ENCODE data around the gene GIMAP7. TPM values are rescaled to one million over a fixed set of nuclear protein-coding genes. Genes with fewer than 3 reads are reported as not detected.

Gene GIMAP7
- 10 to 100 TPM; 15.8 to 22.0 (median 19.9) TPM for total RNA-seq

DNA sequence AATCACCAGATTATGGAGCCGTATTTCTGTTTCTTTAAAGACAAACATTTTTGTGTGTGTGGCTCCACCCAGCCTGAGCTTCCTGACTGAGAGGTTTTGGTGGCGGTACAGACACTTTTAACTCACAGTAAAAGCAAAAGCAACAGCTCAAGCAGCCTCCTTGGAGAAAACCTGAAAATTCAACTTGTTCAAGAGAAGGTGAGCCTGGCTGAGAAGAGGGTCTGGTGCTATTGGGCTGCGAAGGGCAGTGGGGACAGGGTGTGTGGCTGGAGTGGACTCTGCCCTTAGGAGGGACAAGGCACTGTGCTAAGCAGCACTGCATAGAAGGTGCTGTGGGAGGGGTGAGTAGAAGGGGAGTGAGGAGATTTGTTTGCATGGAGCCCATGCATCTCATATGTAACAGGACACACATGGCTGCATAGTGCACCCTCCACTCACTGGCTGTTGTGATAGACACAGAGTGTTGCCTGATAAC lies at the start of gene GIMAP7:
TSS of gene GIMAP7 (plus strand) at position 125 of the 475 bp plus-strand sequence. CDS start 5,103 bp downstream, outside the sequence.
- DNase-seq (ENCODE audit: extremely low spot score): no peak
- TF ChIP-seq, protein P1, sequence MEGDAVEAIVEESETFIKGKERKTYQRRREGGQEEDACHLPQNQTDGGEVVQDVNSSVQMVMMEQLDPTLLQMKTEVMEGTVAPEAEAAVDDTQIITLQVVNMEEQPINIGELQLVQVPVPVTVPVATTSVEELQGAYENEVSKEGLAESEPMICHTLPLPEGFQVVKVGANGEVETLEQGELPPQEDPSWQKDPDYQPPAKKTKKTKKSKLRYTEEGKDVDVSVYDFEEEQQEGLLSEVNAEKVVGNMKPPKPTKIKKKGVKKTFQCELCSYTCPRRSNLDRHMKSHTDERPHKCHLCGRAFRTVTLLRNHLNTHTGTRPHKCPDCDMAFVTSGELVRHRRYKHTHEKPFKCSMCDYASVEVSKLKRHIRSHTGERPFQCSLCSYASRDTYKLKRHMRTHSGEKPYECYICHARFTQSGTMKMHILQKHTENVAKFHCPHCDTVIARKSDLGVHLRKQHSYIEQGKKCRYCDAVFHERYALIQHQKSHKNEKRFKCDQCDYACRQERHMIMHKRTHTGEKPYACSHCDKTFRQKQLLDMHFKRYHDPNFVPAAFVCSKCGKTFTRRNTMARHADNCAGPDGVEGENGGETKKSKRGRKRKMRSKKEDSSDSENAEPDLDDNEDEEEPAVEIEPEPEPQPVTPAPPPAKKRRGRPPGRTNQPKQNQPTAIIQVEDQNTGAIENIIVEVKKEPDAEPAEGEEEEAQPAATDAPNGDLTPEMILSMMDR (IDR thresholded peaks at IDR 0.05): no peak
- TF ChIP-seq POLR2AphosphoS5 (IDR thresholded peaks at IDR 0.05): peak; percentile 43 to 66
- intact Hi-C loops (cut with DNase I): no loop called here
- Histone ChIP-seq H3K27ac (replicated peaks in 1 of 4) (peak within 1 kb of the TSS; percentile 44 to 73 (median 60)), H3K36me3 (no peaks in the 10 kb centered on the region), H3K9me3 (no peaks in the 10 kb centered on the region), H3K4me1 (no peaks in the 10 kb centered on the region), H3K4me3 (peak within 1 kb of the TSS; percentile 44 to 58 (median 48)), H3K27me3 (no peaks in the 10 kb centered on the region)
- 60% methylated on average over 3 of the region's 3 CpGs for WGBS

DNA sequence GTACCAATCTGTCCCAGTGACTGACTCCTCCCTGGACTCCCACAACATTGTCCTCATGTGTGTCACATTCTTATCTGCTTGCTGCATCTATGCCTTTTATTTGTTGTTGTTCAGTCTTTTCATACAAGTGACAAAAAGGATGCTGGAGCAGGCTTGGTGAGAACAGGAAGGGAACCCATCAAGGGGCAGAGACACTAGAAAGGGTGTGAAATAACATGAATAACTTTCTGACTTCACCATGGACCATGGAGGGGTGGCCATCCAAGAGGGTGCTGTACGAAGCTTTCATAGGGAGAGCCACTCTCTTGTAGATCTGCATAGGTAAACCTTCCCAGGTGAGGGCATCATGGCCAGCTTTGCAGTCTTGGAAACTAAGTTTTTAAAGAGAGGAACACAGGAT lies 49.7 kb upstream of the GIMAP7 start:
- Histone ChIP-seq H3K4me3 (no peak overlapping the region), H3K4me1 (peaks cover 0 to 9% (median 0%) of the 10 kb centered on the region in 4 donors), H3K9me3 (peaks cover 0 to 38% (median 33%) of the 10 kb centered on the region in 4 donors), H3K27me3 (peaks cover 0 to 5% (median 0%) of the 10 kb centered on the region in 4 donors), H3K27ac (replicated peaks in 1 of 4) (no peak overlapping the region), H3K36me3 (peaks cover 0 to 41% (median 0%) of the 10 kb centered on the region in 4 donors)
- peak; percentile 64 for DNase-seq (ENCODE audit: extremely low spot score)
- intact Hi-C loops (cut with DNase I): no loop called here
- WGBS: 64% methylated on average over 1 of the region's 1 CpG
- no peak for TF ChIP-seq EP300 (IDR thresholded peaks at IDR 0.05)

DNA sequence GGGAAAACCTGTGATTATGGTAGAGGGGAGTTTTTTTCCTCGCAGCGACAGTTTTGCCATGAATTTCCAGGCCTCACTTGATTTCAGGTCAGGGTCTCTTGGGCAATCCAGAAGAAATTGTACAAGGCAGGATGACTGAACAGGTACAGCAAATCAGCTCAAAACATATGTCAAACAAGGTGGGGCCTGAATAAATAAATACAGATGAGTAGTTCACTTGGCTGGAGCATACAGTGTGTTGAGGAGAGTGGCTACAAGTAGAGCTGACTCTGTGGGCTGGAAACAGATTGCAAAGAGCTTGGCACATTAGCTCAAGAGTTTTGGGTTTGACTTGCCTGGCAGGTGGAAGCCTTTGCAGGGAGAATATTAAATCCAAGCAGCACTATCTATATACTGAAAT lies 49.3 kb upstream of the GIMAP7 start:
- WGBS: 74% methylated on average over 2 of the region's 2 CpGs
- H3K27ac ChIP-seq (replicated peaks in 1 of 4): no peak overlapping the region
- no peak overlapping the region for H3K4me3 ChIP-seq
- peaks cover 0 to 36% (median 32%) of the 10 kb centered on the region in 4 donors for H3K9me3 ChIP-seq
- peaks cover 0 to 5% (median 0%) of the 10 kb centered on the region in 4 donors for H3K27me3 ChIP-seq
- intact Hi-C loops (cut with DNase I): no loop called here
- TF ChIP-seq, protein P1 (IDR thresholded peaks at IDR 0.05): no peak
- peak; percentile 26 for DNase-seq (ENCODE audit: extremely low spot score)
- H3K36me3 ChIP-seq: peaks cover 0 to 37% (median 0%) of the 10 kb centered on the region in 4 donors
- H3K4me1 ChIP-seq: peaks cover 0 to 9% (median 0%) of the 10 kb centered on the region in 4 donors

DNA sequence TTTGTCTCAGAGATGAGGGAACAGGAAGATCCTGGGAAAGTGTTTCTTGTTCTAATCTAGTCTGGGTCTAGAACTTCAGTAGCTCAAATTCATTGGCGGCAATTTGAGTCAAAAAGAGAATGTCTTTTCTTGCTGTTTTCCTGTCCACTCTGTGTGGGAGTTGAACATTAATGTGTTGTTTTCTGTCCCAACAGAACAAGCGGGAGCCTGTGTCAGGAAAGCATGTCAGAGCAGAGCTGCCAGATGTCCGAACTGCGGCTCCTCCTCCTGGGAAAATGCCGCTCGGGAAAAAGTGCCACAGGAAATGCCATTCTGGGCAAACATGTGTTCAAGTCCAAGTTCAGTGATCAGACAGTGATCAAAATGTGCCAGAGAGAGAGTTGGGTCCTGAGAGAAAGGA lies 48.2 kb upstream of the GIMAP7 start:
- whole genome bisulfite sequencing: 74% methylated on average over 6 of the region's 6 CpGs
- H3K27ac ChIP-seq (replicated peaks in 1 of 4): peak overlapping the region in 2 of 4 donors; percentile 19 to 39
- TF ChIP-seq EP300 (IDR thresholded peaks at IDR 0.05): no peak
- intact Hi-C loops (cut with DNase I): no loop called here
- H3K36me3 ChIP-seq: peaks cover 0 to 36% (median 2%) of the 10 kb centered on the region in 4 donors
- no peak for DNase-seq (ENCODE audit: extremely low spot score)
- peaks cover 0 to 9% (median 0%) of the 10 kb centered on the region in 4 donors for H3K4me1 ChIP-seq
- peaks cover 0 to 25% (median 21%) of the 10 kb centered on the region in 4 donors for H3K9me3 ChIP-seq
- peak overlapping the region; percentile 19 to 46 (median 35) for H3K4me3 ChIP-seq
- H3K27me3 ChIP-seq: peaks cover 0 to 5% (median 0%) of the 10 kb centered on the region in 4 donors

DNA sequence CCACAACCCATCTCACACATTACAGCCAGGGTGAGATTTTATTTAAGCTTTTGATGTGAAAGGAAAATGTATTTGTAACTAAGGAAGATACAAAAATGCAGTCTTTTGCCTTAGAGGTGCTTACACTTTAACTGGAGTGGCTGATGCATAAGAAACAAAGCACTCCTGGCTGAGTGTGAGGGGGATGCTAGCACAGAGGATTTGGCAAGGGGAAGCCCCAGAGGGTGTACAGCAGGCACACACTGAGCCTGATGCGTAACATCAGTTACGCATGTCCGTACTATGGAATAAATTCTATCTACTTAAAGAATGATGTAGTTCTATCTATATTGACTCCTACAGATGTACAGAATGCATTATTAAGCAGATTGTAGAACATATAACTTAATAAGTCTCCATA lies 46.4 kb upstream of the GIMAP7 start:
- intact Hi-C loops (cut with DNase I): no loop called here
- Histone ChIP-seq H3K4me1 (peaks cover 0 to 9% (median 4%) of the 10 kb centered on the region in 4 donors), H3K4me3 (peak overlapping the region; percentile 20 to 46 (median 35)), H3K27ac (replicated peaks in 1 of 4) (peak overlapping the region in 1 of 4 donors; percentile 6), H3K27me3 (peaks cover 0 to 5% (median 0%) of the 10 kb centered on the region in 4 donors), H3K36me3 (peaks cover 0 to 54% (median 4%) of the 10 kb centered on the region in 4 donors), H3K9me3 (peaks cover 0 to 8% (median 5%) of the 10 kb centered on the region in 4 donors)
- TF ChIP-seq, protein P1 (IDR thresholded peaks at IDR 0.05): no peak
- no peak for TF ChIP-seq POLR2AphosphoS5 (IDR thresholded peaks at IDR 0.05)
- no peak for TF ChIP-seq POLR2A (IDR thresholded peaks at IDR 0.05; ENCODE audit: low read depth)
- TF ChIP-seq EP300 (IDR thresholded peaks at IDR 0.05): no peak
- 92% methylated on average over 3 of the region's 3 CpGs for WGBS
- no peak for DNase-seq (ENCODE audit: extremely low spot score)

DNA sequence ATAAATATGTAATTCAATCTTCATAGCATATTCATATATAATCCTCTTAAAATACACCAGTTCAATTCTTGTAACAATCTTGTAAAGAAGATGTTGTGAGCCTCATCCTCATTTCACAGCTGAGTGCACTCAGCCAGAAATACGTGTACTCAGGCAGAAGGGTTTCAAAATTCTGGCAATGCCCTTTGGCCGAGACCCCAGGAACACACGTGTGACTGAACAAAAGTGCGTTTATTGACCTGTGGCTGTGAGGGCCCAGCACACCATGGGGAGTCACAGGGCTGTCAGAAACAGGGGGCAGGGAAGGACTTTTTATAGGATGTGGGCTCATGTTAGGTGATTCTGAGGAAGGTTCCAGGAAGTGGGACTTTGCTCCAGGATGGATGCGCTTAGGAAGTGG lies 42.8 kb upstream of the GIMAP7 start:
- no peak for TF ChIP-seq POLR2A (IDR thresholded peaks at IDR 0.05; ENCODE audit: low read depth)
- Histone ChIP-seq H3K36me3 (peaks cover 0 to 84% (median 4%) of the 10 kb centered on the region in 4 donors), H3K27me3 (peaks cover 0 to 11% (median 0%) of the 10 kb centered on the region in 4 donors), H3K27ac (replicated peaks in 1 of 4) (no peak overlapping the region), H3K9me3 (no peaks in the 10 kb centered on the region), H3K4me1 (peaks cover 0 to 7% (median 0%) of the 10 kb centered on the region in 4 donors), H3K4me3 (no peak overlapping the region)
- intact Hi-C loops (cut with DNase I): no loop called here
- 59% methylated on average over 5 of the region's 5 CpGs for WGBS
- DNase-seq (ENCODE audit: extremely low spot score): no peak
